ENCODE data around the gene SLC27A6.

SLC27A6 gene

DNA sequence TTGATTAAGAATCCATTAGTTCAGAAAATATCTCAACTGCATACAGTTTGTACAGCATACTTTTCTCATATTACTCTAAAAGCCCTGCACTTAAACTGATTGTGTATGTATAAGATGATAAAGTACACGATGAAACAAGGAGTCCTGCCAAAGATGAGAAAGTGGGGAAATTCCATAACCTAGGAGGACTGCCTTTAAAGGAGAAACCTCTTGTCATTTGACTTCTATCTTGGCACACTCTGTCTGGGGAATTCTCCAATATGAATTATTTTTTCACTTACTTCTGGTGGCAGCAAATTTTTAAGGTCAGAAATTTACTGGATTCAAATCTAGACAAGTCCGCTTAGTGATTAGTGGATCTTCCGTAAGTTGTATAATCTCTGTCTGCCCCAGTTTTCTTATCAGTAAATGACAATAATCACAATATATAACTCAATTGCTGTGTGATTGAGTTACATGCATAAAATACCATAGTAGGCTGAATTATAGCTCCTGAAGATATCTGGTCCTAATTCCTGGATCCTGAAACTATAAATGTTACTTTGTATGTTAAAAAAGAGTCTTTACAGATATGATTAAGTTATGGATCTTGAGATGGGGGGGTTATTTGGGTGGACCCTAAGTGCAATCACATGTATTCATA, 112.3 kb downstream of the SLC27A6 start:
- TF ChIP-seq, protein P1, sequence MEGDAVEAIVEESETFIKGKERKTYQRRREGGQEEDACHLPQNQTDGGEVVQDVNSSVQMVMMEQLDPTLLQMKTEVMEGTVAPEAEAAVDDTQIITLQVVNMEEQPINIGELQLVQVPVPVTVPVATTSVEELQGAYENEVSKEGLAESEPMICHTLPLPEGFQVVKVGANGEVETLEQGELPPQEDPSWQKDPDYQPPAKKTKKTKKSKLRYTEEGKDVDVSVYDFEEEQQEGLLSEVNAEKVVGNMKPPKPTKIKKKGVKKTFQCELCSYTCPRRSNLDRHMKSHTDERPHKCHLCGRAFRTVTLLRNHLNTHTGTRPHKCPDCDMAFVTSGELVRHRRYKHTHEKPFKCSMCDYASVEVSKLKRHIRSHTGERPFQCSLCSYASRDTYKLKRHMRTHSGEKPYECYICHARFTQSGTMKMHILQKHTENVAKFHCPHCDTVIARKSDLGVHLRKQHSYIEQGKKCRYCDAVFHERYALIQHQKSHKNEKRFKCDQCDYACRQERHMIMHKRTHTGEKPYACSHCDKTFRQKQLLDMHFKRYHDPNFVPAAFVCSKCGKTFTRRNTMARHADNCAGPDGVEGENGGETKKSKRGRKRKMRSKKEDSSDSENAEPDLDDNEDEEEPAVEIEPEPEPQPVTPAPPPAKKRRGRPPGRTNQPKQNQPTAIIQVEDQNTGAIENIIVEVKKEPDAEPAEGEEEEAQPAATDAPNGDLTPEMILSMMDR (IDR thresholded peaks at IDR 0.05), result no peak

DNA sequence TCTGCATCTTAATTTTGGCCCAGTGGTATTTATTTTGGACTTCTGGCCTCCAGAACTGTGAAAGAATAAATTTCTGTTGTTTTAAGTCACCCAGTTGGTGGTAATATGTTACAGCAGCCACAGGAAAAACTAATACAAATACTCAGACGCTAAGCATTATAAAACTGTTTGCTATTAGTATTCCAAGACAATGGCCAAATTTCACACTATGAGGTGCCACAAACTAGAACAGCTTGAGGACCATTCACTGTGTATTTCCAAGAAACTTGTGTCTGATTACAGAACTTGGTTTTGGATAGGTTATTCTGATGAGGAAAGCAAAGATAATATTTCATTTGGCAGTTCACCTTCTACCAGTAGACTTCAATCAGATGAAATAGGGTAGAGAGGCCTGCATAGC, 113.0 kb downstream of the SLC27A6 start:
- TF ChIP-seq, protein P1 (IDR thresholded peaks at IDR 0.05), result no peak

DNA sequence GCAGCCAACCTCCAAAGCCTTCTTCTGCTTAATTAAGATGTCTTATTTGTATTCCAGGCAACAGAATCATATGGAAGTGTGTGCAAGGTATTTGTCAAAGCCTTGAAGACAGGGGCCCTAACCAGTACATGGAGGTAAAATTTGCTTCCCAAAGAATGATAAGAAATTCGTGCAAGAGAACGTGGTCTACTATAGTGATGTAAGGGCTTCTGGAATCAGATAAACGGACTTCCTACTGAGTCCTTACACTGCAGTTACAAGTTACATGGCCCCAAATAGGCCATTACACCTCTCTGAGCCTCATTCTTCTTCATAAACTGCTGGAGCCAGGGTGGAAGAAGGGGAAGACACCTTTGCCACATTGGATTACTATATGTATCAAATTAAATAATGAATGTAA, 113.4 kb downstream of the SLC27A6 start:
- TF ChIP-seq, protein P1 (IDR thresholded peaks at IDR 0.05), result no peak

DNA sequence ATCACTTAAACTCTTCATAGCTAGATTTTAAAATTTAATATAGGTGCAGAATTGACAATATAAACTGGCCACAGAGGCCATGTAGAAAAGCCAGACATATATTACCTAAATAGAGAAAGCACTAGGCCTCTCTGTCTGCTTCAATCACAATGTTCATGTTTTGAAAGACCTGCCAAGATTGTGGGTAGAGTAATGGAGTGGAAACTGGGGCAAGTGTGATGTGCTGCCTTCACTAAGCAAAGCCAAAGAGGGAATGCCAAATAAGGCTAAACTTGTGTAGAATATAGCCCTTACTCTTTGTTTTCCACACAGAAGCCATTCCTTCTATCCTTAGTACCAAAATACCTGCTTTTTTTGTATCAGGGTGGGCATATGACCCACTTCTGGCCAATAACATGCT, 114.2 kb downstream of the SLC27A6 start:
- TF ChIP-seq, protein P1 (IDR thresholded peaks at IDR 0.05), result no peak

DNA sequence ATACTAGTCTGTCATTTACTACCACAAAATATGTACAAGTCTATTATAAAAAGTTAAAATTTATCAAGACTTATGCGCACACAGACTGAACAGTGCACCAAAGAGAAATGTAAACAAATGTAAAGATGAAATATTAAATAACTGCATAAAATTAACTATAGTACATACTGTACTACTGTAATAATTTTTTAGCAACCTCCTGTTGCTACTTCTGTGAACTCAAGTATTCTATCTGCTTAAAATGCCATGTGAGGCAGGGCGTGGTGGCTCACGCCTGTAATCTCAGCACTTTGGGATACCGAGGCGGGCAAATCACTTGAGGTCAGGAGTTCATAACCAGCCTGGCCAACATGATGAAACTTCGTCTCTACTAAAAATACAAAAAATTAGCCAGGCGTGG, 115.5 kb downstream of the SLC27A6 start:
- TF ChIP-seq, protein P1 (IDR thresholded peaks at IDR 0.05), result no peak

DNA sequence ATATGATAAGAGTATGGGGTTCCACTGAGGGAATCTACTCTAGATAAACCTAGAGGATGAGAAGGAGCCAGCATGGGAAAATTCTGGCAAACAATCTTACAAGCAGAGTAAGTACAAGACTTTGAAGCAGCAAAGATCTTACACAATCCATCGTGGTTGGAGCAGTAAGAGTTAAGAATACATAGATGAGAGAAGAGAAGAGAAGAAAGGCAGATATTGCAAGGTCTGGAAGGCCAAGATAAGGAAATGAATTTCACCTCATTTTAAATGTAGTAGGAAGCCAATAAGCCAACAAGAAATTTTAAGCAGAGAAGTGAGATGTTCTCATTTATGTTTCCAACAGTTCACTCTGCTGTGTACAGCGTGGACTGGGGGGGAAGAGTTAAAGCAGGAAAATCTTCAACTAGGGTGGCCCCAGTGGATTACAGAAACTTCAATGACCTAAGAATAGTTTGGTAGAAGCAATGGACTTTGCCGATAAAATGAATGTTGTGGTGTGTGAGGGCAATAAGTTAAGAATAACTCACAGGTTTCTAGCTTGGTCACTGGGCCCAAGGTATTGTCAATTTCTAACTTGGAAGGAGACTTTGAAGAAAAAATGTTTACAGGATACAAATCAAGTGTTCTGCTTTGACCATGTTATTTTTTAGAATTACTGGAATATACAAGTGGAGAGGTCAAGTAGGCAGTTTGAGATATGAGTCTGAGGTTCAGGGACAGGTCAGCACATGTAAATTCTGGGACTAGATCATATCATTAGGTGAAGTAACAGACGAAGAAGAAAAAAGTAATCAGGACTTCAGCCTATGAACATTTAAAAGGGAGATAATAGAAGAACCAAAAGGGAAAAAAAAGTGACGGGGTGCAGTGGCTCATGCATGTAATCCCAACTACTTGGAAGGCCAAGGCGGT, 117.2 kb downstream of the SLC27A6 start:
- TF ChIP-seq, protein P1 (IDR thresholded peaks at IDR 0.05), result no peak
